Stimulated activated CD8-positive, alpha-beta memory T cell treated with anti-CD3 and anti-CD28 coated beads, Interleukin-15, amount 100 ng/mL, for 24 hours (primary cell): ENCODE measurements around the gene CD83.

ENCODE experiments used
- DNase-seq: peaks from one replicate; pipeline ENCODE4 v3.0.0-alpha.2; 2020; ENCODE audit warnings: low read depth

CD83 gene

DNA sequence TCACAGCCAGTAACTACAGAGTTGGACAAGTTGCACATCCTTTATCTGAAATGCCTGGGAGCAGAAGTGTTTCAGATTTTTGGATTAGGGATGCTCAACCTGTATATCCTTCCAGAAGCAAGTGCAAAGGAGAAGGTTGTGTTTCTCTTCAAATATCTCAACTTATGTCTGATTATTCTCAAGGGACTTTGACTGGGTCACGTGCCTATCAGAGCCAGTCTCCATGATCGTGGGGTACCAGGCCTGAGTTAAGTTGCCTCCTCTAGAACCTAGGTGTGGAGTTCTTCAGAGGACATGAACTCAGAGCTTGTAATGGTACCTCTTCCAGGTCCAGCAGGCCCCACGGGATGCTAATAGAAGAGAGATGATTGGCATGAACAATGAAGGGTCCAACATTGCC, 7.8 kb downstream of the CD83 start:
- no peak for DNase-seq

- no peak for DNase-seq
These were observed 8.6 kb downstream of the CD83 start for GRCh38 chr6:14126191-14126590.

DNA sequence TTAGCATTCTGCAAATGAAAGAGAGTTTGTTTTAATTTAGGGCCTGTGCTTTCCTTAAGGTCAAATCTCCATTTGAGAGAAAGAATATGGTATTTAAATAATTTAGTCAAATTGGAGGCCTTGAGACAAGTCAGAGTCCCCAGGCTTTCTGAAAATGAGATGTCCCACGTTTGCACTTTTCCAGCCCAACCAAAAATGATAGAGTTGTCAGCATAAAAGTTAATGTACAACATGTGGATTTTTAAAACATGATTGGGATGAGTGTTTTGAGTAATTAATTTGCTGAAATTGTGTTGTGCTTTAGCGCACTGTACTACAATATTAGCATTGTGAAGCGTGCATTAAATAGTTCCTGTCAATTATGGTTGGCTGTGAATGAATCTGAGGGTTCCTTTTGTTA, 10.0 kb downstream of the CD83 start:
- DNase-seq = no peak

DNA sequence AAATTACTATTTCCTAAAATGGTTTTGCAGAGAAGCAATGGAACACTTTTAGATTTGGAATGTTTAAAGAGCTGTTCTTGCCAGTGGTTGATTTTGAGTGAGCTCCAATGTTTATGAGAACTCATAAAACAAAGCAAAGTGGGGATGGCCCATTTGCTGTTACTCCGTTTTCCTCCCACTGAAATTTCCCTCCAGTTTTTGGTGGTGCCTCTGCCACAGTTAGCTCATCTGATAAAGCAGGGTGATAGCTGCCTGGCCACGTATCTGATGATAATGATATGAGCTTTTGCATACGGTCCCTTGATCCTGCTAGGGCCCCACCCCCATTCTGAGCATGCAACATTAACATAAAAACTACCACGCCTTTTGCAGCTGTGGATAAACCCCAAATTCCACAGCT, 10.4 kb downstream of the CD83 start:
- no peak for DNase-seq

GRCh38 chr6:14128746-14129145, 11.2 kb downstream of the CD83 start:
- DNase-seq = no peak

DNA sequence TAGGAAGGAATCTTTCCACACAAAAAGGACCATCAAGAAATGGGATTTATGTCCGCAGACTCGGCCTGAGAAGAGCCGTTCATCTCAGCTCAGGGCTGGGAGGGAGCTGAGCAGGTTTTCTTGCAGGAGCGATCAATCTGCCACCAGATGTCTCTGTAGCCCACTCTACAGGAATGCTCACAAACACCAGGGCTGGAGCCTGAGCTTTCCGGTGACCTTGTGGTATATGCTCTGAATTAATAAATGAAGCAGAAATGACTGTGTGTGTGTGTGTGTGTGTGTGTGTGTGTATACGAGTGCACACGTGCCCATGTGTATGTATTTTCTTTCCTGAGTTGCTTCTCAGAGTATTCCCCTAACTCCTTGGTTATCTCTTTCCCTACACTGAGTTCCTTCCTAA, 12.0 kb downstream of the CD83 start:
- no peak for DNase-seq

DNA sequence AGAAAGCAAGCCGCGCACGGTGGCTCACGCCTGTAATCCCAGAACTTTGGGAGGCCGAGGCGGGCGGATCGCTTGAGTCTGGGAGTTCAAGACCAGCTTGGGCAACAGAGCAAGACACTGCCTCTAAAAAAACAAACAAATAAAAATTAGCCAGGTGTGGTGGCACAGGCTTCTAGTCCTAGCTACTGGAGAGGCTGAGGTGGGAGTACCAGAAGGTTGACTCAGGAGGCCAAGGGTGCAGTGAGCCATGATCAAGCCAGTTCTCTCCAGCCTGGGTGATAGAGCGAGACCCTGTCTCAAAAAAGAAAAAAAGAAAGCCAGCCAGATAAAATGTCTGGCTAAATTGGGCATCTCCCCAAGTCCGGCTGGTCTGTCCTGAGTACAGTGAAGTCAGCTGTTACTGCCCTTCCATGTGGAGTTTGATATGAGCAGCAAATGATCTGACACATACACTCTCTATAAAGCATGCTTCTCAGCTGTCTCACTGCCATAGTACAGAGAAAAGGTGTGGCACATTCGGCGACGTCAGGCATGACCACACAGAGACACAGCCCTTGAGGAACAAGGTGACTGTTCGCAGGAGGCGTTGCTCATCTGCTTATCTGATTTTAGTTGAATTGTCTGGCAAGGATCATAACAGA, 13.0 kb downstream of the CD83 start:
- no peak for DNase-seq

DNA sequence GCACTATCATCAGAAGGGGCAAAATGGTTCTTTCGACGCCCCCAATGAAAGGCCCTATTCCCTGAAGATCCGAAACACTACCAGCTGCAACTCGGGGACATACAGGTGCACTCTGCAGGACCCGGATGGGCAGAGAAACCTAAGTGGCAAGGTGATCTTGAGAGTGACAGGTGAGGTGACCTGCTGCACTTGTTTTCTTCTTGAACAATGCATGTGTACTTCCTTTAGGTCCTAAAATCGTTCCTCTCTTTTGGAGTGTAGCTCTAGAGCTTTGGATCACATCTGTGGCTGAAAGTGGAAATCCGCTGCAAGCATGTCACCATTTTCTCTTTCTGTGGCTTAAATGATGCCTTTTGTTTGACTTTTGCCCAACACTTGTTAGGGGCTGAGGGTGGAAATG, 14.0 kb downstream of the CD83 start:
- no peak for DNase-seq

DNA sequence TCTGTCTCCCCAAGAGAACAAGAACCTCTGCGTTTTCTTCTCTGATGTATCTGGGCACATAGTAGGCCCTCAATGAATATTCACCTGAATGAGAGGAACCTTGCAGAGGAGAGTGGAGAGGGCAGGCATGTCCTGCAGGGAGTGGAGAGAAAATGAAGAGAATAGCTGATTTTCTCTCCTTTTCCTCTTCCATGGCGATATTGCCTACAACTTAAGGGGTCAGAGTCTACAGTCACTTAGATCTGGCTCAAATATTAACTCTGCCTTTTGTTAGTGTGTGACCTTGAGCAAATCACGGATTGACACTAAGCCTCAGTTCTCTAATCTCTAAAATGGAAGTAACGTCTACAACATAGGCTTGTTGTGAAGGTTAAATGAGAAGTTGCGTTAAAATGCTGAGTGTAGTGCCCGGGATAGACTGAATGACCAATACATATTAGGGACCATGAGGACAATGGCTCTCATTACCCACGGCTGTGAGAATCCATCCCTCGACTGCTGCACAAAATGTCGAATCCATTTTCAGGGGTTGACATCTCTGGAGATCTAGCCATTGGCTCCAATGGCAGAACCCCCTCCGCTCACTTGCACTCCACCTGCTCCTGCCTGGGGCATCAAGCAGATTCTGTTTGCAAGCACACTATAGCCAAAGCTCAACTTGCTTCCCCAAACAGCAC, 14.8 kb downstream of the CD83 start:
- DNase-seq = no peak

- DNase-seq = no peak
These were observed 15.3 kb downstream of the CD83 start for GRCh38 chr6:14132921-14133275.

GRCh38 chr6:14134211-14134910, 16.8 kb downstream of the CD83 start:
- no peak for DNase-seq

GRCh38 chr6:14135893-14136539, 18.4 kb downstream of the CD83 start:
- DNase-seq = no peak

DNA sequence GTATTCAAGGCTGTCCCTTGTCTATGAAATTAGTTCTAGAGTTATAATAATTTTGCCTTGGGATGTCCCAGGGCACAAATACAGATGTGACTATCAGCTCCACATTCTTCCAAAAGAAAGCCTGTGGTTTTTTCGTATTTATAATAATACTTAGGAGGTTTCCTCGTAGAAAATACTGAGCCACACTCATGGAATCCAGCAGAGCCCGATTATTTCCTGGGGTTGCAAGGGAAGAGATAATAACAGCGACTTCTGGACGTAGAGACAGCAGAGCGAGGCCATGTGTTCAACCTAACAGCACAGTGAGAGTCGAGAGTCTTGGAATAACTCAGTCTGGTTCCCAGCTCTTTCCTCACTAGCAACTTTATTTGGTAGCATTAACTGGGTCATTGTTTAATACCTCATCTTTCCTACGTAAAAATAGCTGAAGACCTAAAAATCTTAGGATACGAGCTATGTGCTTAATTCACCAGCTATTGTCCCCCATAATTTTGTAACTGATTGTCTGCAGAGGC, 21.2 kb downstream of the CD83 start:
- DNase-seq = no peak

DNA sequence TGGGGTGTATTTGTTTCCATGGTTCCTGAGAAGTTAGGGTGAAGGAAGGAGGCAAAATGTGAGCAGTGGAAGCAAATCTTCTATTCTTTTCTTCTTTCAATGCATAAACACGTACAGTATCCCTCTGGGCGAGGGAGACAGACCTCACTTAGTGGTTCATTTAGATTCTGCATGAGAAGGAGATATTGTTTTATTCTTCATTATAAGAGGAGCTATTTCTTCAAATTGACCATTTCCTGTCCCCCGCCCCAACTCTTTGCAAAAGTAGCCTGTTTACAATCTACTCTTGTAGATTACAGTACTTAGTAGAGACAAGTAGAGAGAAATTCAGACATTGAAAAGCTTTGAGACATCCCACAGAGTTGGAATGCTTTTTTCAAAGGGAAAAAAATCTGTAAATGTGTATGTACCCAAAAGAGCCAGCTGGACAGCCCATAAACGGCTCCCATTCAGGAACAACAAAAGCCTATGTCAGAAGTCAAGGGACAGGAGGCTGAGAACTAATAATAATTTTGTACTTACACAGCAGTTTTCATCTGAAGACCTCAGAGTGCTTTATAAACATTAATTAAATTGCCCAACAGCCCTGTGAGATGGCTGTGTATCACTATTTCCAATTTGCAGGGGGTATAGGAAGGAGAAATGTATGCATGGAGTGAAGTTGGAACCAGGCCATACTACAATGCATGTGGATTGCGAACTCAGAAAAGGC, 23.9 kb downstream of the CD83 start:
- no peak for DNase-seq

DNA sequence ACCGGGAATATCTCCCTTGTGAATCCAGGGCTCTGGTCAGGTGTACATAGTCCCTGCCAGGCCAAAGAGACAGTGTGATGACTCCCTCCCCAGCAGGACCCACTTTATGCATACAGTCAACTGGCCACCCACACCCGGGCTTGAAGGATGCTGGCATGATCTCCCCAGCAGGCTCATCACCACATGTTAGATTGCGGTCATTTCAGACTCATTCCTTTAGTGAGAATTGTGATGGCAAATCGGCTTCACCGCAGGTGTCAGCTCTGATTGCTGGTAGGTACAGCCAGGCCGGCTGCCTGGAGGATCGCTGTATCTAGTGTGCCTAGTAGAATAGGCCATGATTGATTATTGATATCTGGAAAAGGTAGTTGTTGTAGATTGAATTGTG, 24.5 kb downstream of the CD83 start:
- no peak for DNase-seq

DNA sequence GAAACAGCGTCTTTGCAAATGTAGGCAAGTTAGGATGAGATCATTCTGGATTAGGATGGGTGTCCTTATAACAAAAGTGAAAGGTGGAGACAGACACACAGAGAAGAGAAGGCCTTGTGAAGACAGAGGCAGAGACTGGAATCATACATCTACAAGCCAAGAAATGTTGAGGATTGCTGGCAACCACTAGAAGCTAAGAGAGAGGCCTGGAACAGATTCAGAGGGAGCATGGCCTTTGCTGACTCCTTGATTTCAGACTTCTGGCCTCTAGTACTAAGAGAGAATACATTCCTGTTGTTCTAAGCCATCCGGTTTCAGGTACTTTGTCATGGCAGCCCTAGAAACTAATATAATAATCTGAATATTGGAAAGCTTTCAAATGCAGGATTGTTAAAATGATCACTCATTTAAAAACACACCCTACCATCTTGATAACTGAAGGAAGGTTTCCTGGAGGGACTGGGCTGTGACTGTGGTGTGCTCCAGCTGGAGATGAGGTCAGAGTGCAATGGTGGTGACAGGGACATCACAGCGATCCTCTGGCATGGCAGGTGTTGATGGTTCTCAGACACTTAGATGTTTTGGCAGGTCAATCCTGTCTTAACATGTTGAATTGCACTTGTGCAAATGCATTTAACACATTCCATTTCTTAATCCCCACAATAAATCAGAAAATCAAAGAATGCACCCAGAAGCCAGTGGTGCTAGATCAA, 25.1 kb downstream of the CD83 start:
- DNase-seq = no peak

DNA sequence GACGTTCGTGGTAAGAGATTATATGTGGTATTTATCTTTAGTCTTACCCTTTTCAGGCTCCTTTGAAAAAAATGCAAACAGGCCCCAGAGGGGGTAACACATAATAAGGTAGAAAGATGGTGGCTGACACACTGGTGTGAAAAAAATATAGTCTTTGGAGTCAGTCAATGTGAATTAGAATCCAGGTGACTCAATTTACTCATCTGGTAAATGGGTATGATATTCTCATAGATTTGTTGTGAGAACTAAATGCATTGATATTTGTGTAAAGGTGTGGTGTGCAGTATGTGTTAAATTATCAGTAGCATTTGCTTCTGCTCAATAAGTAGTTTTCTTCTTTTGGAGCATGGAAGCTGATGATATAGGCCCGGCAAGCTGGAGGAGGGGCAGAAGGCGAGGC, 25.7 kb downstream of the CD83 start:
- DNase-seq = no peak

GRCh38 chr6:14144678-14145113, 27.1 kb downstream of the CD83 start:
- peak; percentile 51 for DNase-seq

DNA sequence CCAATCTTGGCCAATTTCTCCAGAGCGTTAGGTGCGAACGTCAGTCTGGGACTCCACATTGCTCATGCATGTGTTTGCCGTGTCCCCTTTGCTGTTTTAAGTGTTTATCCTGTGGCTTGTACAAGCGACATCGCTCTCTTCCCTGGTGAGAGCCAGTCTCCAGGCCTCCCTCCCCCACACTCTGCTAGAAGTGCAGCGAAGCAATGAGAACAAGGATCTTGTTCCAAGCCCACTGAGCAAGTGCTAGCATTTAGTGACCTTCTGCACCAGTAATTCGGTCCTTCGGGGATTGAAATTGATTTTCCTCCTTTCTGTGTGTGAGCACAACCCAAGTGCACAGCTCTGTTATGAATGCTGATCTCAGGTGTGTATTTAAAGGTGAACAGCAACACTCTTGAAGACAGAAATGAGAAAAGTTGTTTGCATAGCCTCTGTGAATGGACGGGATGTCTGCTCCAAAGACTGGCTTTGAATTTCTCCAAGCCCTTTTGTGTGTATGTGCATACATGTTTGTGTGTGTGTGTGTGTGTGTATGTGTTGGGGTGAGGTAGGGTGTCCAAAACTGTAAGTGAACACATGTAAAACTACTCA, 29.0 kb downstream of the CD83 start:
- DNase-seq = no peak

GRCh38 chr6:14147891-14148290, 30.3 kb downstream of the CD83 start:
- no peak for DNase-seq

DNA sequence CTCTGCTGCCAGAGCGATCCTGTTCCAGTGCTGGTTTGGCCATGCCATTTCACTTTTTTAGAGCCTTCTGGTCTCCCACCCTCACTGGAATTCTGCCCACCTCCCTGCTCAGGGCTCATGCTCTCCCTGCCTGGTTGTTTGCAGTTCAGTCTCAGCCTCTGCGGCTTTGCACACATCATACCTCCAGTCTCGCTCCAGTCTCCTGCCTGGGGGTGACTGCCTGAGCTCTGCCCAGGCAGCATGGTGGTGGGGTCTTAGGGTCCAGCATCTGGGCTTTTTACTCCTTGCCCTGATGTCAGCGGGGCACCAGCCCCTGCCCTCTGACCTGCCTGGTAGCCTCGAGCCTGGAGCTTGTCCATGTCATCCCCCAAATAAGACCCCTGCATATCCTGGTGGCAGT, 30.9 kb downstream of the CD83 start:
- DNase-seq = no peak
